Psoas muscle (tissue), 8 donors: ENCODE measurements around the gene HS6ST2. TPM values are rescaled to one million over a fixed set of nuclear protein-coding genes. Genes with fewer than 3 reads are reported as not detected.

Experiments used
- ATAC-seq, 4 donors: fragments of 200-7000 bp; cut with Tn5 transposase; one replicate each; pipeline ENCODE4 v1.9.1; 2020; ENCODE audit warnings: moderate library complexity in 3 of 4, mild to moderate bottlenecking in 2 of 4
- DNase-seq, 2 donors: peaks; one replicate each; pipeline ENCODE4 v3.0.0-alpha.2; 2020
- H3K27ac ChIP-seq: fragments of 200-600 bp; one replicate; pipeline ENCODE4 v1.8.0; 2022
- H3K27me3 ChIP-seq, 3 donors: fragments of 200-600 bp in 1 of 3; one replicate each; pipeline versions ENCODE4 v1.6.1 to v1.8.0; 2013 to 2022; ENCODE audit warnings: low read length in 2 of 3, mild to moderate bottlenecking in 2 of 3, moderate library complexity in 1 of 3; ENCODE audit not compliant: insufficient read depth in 3 of 3
- H3K36me3 ChIP-seq, 2 donors: fragments of 200-600 bp in 1 of 2; one replicate each; pipeline versions ENCODE4 v1.6.1 to v1.8.0; 2013 to 2022; ENCODE audit warnings: low read depth in 1 of 2, mild to moderate bottlenecking in 1 of 2, moderate library complexity in 1 of 2; ENCODE audit not compliant: insufficient read depth in 1 of 2
- H3K4me1 ChIP-seq: fragments of 200-600 bp; one replicate; pipeline ENCODE4 v1.8.0; 2022
- H3K4me3 ChIP-seq: fragments of 200-600 bp; one replicate; pipeline ENCODE4 v1.8.0; 2022; ENCODE audit warnings: mild to moderate bottlenecking
- H3K9me3 ChIP-seq: fragments of 200-600 bp; one replicate; pipeline ENCODE4 v1.8.0; 2022
- WGBS, 3 donors: extraction: QIAGEN DNeasy Blood & Tissue Kit; methylation state at CpG; one replicate each; pipeline versions ENCODE4 v1.1.6 to v1.1.7; 2013; 5-methylcytosine and 5-hydroxymethylcytosine counted together
- intact Hi-C, 2 donors: fragments of 100-400 bp; cut with DNase I; formaldehyde crosslinking; loops; one replicate each; pipeline versions ENCODE4 v1.11.0 to v1.14.2; 2022
- polyA plus RNA-seq, 3 donors: library from polyadenylated mRNA; stranded (reverse); fragments of 200-250 nt; gene quantifications; one replicate each; pipeline ENCODE4 v1.2.3, GENCODE V29; 2013
- total RNA-seq, 4 donors: library from RNA; stranded (reverse); fragmentation: NEBNext Ultra II Directional in 2 of 4; extraction: Animal tissue kit (Norgen Biotek cat#: 25700) in 2 of 4; gene quantifications; one replicate each; pipeline versions ENCODE4 v1.2.1 to v1.2.4, GENCODE V29; 2021 to 2023
- TF ChIP-seq, protein P1 (sequence below): fragments of 200-600 bp; IDR thresholded peaks from one replicate; pipeline ENCODE4 v1.8.0; 2022; ENCODE audit warnings: antibody characterized with exemption
- donor health status: healthy with polysubstance abuse.
- donor health status: DM: no; HTN: no; CAD: no; lungs with moderate emphysema.
- donor health status: Bipolar disorder and iron deficiency.
- donor health status: healthy.
- donor health status: DM: yes; HTN: yes; CAD: no.
- donor health status: DM: no; HTN: no; CAD: no.
- donor health status: DM: no; HTN: no; CAD: no.
- donor health status: DM: yes; HTN: yes; CAD: no.

The HS6ST2 gene
- total and polyA plus RNA-seq, 7 donors: 0.30 to 10.0 (median 1.3) TPM

DNA sequence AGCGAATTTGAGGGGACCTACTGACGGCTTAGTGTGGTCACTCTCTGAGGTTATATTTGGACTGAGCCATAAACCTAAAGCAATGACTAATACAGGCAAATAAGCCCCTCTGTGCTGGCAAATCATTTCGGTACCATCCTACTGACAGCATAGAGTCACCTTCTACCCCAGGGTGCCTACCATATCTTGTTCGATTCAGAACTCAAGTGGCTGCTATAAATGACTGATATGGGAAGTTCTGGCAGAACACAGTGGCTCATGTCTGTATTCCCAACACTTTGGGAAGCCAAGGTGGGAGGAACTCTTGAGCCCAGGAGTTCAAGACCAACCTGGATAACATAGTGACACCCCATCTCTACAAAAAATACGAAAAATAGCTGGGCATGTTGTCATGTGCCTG, 243.5 kb downstream of the HS6ST2 start:
- no peak overlapping the region for H3K4me3 ChIP-seq
- H3K4me1 ChIP-seq: no peaks in the 10 kb centered on the region
- no peak for DNase-seq
- H3K27ac ChIP-seq: no peak overlapping the region
- WGBS, 3 donors: 69 to 93% (median 90%) methylated on average over 5 of the region's 5 CpGs
- intact Hi-C loops: no loop called here
- no peaks in the 10 kb centered on the region for H3K9me3 ChIP-seq
- TF ChIP-seq, protein P1, sequence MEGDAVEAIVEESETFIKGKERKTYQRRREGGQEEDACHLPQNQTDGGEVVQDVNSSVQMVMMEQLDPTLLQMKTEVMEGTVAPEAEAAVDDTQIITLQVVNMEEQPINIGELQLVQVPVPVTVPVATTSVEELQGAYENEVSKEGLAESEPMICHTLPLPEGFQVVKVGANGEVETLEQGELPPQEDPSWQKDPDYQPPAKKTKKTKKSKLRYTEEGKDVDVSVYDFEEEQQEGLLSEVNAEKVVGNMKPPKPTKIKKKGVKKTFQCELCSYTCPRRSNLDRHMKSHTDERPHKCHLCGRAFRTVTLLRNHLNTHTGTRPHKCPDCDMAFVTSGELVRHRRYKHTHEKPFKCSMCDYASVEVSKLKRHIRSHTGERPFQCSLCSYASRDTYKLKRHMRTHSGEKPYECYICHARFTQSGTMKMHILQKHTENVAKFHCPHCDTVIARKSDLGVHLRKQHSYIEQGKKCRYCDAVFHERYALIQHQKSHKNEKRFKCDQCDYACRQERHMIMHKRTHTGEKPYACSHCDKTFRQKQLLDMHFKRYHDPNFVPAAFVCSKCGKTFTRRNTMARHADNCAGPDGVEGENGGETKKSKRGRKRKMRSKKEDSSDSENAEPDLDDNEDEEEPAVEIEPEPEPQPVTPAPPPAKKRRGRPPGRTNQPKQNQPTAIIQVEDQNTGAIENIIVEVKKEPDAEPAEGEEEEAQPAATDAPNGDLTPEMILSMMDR: no peak
- ATAC-seq: no peak
- no peaks in the 10 kb centered on the region for H3K36me3 ChIP-seq
- peaks cover 0 to 4% (median 0%) of the 10 kb centered on the region in 3 donors for H3K27me3 ChIP-seq

DNA sequence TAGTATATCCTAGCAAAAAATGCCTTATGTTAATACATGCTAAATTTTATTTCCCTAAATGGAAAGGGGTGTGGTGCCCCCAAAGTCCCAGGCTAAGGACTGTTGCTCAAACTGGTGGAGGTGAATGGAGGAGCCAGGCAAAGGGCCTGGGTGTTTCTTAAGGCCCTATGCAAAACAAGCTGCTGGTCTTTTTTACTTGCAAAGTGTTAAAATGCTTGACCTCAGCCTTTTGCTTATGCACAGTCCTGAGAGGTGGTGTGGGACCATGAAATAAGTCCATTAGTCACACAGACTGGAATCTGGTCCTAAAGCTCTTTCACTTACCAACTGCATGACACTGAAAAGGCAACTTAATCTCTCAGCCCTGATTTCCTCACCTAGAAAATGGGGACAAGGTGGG, 246.1 kb downstream of the HS6ST2 start:
- Histone ChIP-seq H3K9me3 (no peaks in the 10 kb centered on the region), H3K27ac (no peak overlapping the region), H3K27me3 (peaks cover 0 to 9% (median 0%) of the 10 kb centered on the region in 3 donors), H3K36me3 (no peaks in the 10 kb centered on the region), H3K4me3 (no peak overlapping the region), H3K4me1 (no peaks in the 10 kb centered on the region)
- intact Hi-C loops: no loop called here
- TF ChIP-seq, protein P1: no peak
- ATAC-seq (no peak), DNase-seq (no peak)

DNA sequence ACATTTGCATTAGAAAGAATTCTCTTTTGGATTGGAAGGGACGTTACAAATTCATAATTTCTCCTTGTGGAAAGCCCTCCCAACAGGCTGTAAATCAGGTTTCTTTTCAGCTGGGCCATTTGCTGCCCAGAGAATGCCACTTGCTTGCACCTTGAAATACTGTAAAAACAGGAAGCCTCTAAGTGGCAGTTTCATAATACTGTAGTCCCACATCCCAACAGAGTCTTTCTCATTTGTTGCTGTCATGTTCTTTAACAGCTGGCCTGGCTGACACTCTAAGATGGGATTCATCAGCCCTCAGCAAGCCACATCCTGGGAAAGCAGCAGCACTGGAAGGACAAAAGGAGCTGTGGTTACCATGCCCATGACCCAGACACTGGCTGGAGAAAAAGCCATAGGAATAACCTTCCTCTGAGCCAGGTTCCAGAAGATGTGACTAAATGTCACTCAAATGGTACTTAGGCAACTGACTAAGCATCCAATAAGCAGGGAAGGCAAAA, 247.7 kb downstream of the HS6ST2 start:
- TF ChIP-seq, protein P1: no peak
- Histone ChIP-seq H3K36me3 (no peaks in the 10 kb centered on the region), H3K4me1 (no peaks in the 10 kb centered on the region), H3K27me3 (peaks cover 0 to 5% (median 0%) of the 10 kb centered on the region in 3 donors), H3K9me3 (no peaks in the 10 kb centered on the region), H3K27ac (no peak overlapping the region), H3K4me3 (no peak overlapping the region)
- ATAC-seq: no peak
- intact Hi-C loops: no loop called here
- WGBS, 3 donors: 25 to 33% (median 26%) methylated on average over 1 of the region's 1 CpG
- DNase-seq: no peak

DNA sequence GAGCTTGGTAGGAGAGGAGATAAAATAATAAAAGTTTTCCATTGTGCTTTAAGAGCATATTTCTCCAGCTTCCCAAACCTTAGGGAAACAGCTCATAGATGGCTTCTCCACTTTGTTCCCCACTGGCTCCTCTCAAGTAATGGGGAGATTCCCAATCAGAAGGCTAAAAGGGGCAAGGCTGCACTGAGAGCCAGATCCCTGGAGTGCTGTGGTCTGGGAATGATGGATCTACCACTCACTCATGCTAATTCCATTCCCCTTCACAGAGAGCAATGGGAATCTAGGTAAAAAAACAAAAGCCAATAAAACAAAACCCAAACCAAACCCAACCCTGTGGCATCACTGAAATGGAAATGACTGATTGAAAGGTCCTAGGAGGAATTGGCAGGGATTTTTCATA, 249.9 kb downstream of the HS6ST2 start:
- DNase-seq (no peak), ATAC-seq (no peak)
- H3K36me3 ChIP-seq: no peaks in the 10 kb centered on the region
- H3K27me3 ChIP-seq: peaks cover 0 to 15% (median 0%) of the 10 kb centered on the region in 3 donors
- intact Hi-C loops: no loop called here
- no peak overlapping the region for H3K27ac ChIP-seq
- no peaks in the 10 kb centered on the region for H3K9me3 ChIP-seq
- no peaks in the 10 kb centered on the region for H3K4me1 ChIP-seq
- no peak overlapping the region for H3K4me3 ChIP-seq
- TF ChIP-seq, protein P1: no peak

DNA sequence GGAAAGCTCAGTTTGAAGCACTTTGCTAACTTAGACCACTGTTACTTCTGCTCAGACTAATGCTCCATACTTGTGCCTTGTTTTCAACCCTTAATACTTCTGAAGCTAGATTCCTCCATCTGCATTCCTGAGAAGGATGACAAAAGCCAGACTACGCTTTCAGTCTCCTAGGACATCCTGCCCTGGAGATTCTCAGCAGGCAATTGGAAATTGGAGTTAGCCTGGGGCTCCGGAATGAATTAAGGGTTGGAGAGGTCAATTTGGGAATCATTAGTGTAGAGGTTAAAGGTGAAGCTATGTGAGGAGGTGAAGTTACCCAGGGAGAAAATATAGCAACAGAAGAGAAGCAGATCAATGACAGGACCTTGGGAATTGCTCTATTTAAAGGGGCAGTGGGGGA, 253.7 kb downstream of the HS6ST2 start:
- ATAC-seq (no peak), DNase-seq (no peak)
- no peak overlapping the region for H3K4me3 ChIP-seq
- no peaks in the 10 kb centered on the region for H3K4me1 ChIP-seq
- H3K27me3 ChIP-seq: peaks cover 0 to 24% (median 0%) of the 10 kb centered on the region in 3 donors
- no peaks in the 10 kb centered on the region for H3K9me3 ChIP-seq
- no peaks in the 10 kb centered on the region for H3K36me3 ChIP-seq
- intact Hi-C loops: no loop called here
- H3K27ac ChIP-seq: no peak overlapping the region
- TF ChIP-seq, protein P1: no peak
- 58 to 79% (median 66%) methylated on average over 2 of the region's 2 CpGs for WGBS, 3 donors
